ENCODE data around the gene ABCA2. TPM values are rescaled to one million over a fixed set of nuclear protein-coding genes. Genes with fewer than 3 reads are reported as not detected.

Gene ABCA2
- total RNA-seq, 1 experiment from 2014 or later: 114 TPM

DNA sequence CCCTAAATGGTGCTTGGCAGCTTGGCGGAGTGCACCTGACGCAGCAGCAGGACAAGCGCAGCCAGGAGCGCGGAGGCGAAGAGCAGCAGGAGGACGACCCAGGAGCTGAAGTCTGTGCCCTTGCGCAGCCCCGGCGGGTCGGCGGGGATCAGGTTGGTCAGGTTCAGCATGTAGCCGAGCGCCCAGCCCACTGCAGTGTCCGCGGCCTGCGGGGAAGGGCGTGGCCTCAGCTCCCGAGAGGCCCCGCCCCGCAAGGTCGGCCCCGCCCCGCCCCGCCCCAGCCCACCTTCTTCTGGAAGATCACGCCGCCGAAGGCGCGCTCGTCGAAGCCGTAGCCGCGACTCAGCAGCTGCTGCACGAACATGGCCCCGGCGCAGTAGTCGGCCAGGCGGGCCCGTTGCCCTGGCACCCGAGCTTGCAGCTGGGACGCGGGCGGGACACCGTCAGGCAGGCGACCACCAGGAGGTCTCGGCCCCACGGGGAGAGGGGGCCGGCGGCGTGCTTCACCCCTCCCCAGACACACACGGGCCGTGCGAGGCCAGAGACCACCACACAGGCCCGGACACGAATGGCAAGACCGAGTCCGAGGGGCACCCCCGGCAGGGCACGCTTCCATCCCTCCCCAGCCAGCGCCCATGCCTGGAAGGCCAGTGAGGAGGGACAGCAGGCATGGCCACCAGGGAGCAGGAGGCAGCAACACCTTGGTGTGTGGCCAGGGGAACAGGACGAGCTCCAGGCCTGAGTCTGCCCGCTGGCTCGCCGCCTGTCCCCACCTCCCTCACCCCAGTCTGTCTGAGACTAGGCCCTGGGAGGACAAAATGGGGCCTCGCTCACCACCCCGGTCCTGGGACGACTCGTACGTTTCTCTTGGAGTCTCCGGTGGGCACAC, 20.9 kb upstream of the ABCA2 start:
- ChIA-PET RAD21 (ENCODE audit: low non-redundant PET in 1 of 2, low total read pairs in 2 of 2, uncharacterized antibody in 2 of 2, unreplicated experiment in 2 of 2) (interaction anchor here in 1 of 2 experiments (0.7 kb wide), 1 partner anchor 18 kb away, joined by 4 read pairs; no protein-coding TSS in a partner anchor), POLR2A (no interaction called here), CTCF (interaction anchor here (0.6 to 1.8 kb wide), 5 partner anchors 14 to 188 kb away, joined by 3 to 10 read pairs (median 5); no protein-coding TSS in a partner anchor)
- DNase-seq (ENCODE audit: low read depth, low spot score) (no peak), ATAC-seq (no peak)
- H3K4me3 ChIP-seq (replicated peaks in 1 of 2; ENCODE audit: low read depth in 1 of 2, low read length in 2 of 2): no peak overlapping the region
- intact Hi-C loops (cut with micrococcal nuclease): loop anchor here (5.0 kb wide), 1 partner anchor 178 kb away; the partner anchor contains the start of genes CYSRT1 and RNF224
- no peak overlapping the region for H3K4me2 ChIP-seq (ENCODE audit: low read length)
- no peaks in the 10 kb centered on the region for H3K9me3 ChIP-seq (ENCODE audit: control insufficient read depth in 1 of 2, insufficient read depth in 1 of 2, low read depth in 1 of 2, low read length in 2 of 2)
- no peak overlapping the region for H2AFZ ChIP-seq (ENCODE audit: low read depth, low read length, poor library complexity, severe bottlenecking)
- no peak overlapping the region for H3K27ac ChIP-seq (ENCODE audit: low read depth, low read length)
- no peak for TF ChIP-seq POLR2AphosphoS5 (IDR thresholded peaks at IDR 0.05; ENCODE audit: low read depth, low read length)
- TF ChIP-seq SP1 (IDR thresholded peaks at IDR 0.05; ENCODE audit: low read depth): no peak
- TF ChIP-seq FOSL1 (IDR thresholded peaks at IDR 0.05; ENCODE audit: low read depth): no peak
- TF ChIP-seq ZNF274 (IDR thresholded peaks at IDR 0.05; ENCODE audit: low read depth, low read length): no peak
- TF ChIP-seq TCF7L2 (IDR thresholded peaks at IDR 0.05; ENCODE audit: borderline replicate concordance, extremely low read depth, insufficient read depth, insufficient read length): no peak
- TF ChIP-seq, protein P1, sequence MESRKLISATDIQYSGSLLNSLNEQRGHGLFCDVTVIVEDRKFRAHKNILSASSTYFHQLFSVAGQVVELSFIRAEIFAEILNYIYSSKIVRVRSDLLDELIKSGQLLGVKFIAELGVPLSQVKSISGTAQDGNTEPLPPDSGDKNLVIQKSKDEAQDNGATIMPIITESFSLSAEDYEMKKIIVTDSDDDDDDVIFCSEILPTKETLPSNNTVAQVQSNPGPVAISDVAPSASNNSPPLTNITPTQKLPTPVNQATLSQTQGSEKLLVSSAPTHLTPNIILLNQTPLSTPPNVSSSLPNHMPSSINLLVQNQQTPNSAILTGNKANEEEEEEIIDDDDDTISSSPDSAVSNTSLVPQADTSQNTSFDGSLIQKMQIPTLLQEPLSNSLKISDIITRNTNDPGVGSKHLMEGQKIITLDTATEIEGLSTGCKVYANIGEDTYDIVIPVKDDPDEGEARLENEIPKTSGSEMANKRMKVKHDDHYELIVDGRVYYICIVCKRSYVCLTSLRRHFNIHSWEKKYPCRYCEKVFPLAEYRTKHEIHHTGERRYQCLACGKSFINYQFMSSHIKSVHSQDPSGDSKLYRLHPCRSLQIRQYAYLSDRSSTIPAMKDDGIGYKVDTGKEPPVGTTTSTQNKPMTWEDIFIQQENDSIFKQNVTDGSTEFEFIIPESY (IDR thresholded peaks at IDR 0.05; ENCODE audit: extremely low read depth, insufficient replicate concordance, low read length): no peak
- TF ChIP-seq ELF1 (IDR thresholded peaks at IDR 0.05; ENCODE audit: borderline replicate concordance, low read depth): no peak
- TF ChIP-seq CEBPB (IDR thresholded peaks at IDR 0.05; ENCODE audit: low read depth): no peak
- no peak for TF ChIP-seq JUND (IDR thresholded peaks at IDR 0.05)
- no peak for TF ChIP-seq EZH2phosphoT487 (IDR thresholded peaks at IDR 0.05; ENCODE audit: borderline replicate concordance)
- no peak for TF ChIP-seq RAD21 (IDR thresholded peaks at IDR 0.05; ENCODE audit: low read depth)
- no peak for TF ChIP-seq CBX3 (IDR thresholded peaks at IDR 0.05; ENCODE audit: low read depth)
- no peak for TF ChIP-seq YY1 (IDR thresholded peaks at IDR 0.05; ENCODE audit: extremely low read depth, insufficient replicate concordance, low read depth, low read length)
- no peak overlapping the region for H3K9ac ChIP-seq (ENCODE audit: low read length)
- BruUV-seq (replicated peaks): no TSS peak
- H3K36me3 ChIP-seq (ENCODE audit: control insufficient read depth in 1 of 2, insufficient read depth in 2 of 2, low read length in 2 of 2): no peaks in the 10 kb centered on the region
- no peaks in the 10 kb centered on the region for H4K20me1 ChIP-seq (ENCODE audit: insufficient read depth)
- H3K4me1 ChIP-seq (ENCODE audit: control insufficient read depth in 1 of 2, insufficient read depth in 2 of 2, low read length in 2 of 2): peaks cover 17 to 33% of the 10 kb centered on the region in 2 experiments
- no peaks in the 10 kb centered on the region for H3K9me2 ChIP-seq (ENCODE audit: insufficient read depth)
- H3K79me2 ChIP-seq (ENCODE audit: insufficient read depth, low read length): peaks cover 16% of the 10 kb centered on the region; the same call in 1 of the 2 replicates
- no peaks in the 10 kb centered on the region for H3K27me3 ChIP-seq (ENCODE audit: insufficient read depth, low read length)

All from HCT116 (cell line).